IMR-90 (cell line): ENCODE results near the gene EEF1AKMT1. TPM values are rescaled to one million over a fixed set of nuclear protein-coding genes. Genes with fewer than 3 reads are reported as not detected.
A peak's percentile ranks its signal among the peaks of the same experiment; 100 is the strongest.

Experiments used
- ATAC-seq: fragments of 200-7000 bp; cut with Tn5 transposase; 2 replicates; pipeline ENCODE4 v1.9.1; 2020; ENCODE audit warnings: low read depth, mild to moderate bottlenecking, moderate library complexity
- BruUV-seq: library from RNA; stranded (reverse); fragments of 400-500 nt; replicated peaks from 2 replicates; lab custom pipeline; 2021; lab: Mats Ljungman, UMichigan
- CTCF ChIA-PET: fragments of 300-600 bp; formaldehyde crosslinking; extraction: SDS; loops from one replicate; lab custom pipeline; 2021; ENCODE audit warnings: antibody characterized with exemption; lab: Yijun Ruan, JAX
- POLR2A ChIA-PET: fragments of 300-600 bp; sonication (Branson Sonifier 250); formaldehyde crosslinking; loops from one replicate; lab custom pipeline; 2022; ENCODE audit warnings: antibody characterized with exemption; ENCODE audit not compliant: unreplicated experiment; lab: Charles Lee
- DNase-seq: peaks from one replicate; pipeline ENCODE4 v3.0.0; 2013
- H2AFZ ChIP-seq: replicated peaks from 2 replicates; pipeline ENCODE3; 2013; ENCODE audit warnings: low read length, mild to moderate bottlenecking; ENCODE audit not compliant: poor library complexity
- H2AK5ac ChIP-seq: 2 replicates; pipeline ENCODE4 v1.6.1; 2013; ENCODE audit warnings: low read depth, low read length, inconsistent platforms
- H2AK9ac ChIP-seq: replicated peaks from 2 replicates; pipeline ENCODE3; 2013; ENCODE audit warnings: mild to moderate bottlenecking, low read depth, low read length, moderate library complexity; ENCODE audit not compliant: poor library complexity
- H2BK120ac ChIP-seq: 2 replicates; pipeline ENCODE4 v1.6.1; 2013; ENCODE audit warnings: low read depth, low read length, inconsistent platforms
- H2BK15ac ChIP-seq: 3 replicates; pipeline ENCODE4 v1.6.1; 2013; ENCODE audit warnings: low read depth, low read length, inconsistent platforms
- H2BK20ac ChIP-seq: 2 replicates; pipeline ENCODE4 v1.6.1; 2013; ENCODE audit warnings: low read depth, mild to moderate bottlenecking, inconsistent platforms, low read length, moderate library complexity
- H2BK5ac ChIP-seq: 2 replicates; pipeline ENCODE4 v1.6.1; 2013; ENCODE audit warnings: mild to moderate bottlenecking, low read depth, low read length, inconsistent platforms; ENCODE audit not compliant: poor library complexity, severe bottlenecking
- H3K14ac ChIP-seq: replicated peaks from 2 replicates; pipeline ENCODE4 v1.6.1; 2013; ENCODE audit warnings: low read depth, low read length, inconsistent platforms
- H3K18ac ChIP-seq: 2 replicates; pipeline ENCODE4 v1.6.1; 2013; ENCODE audit warnings: low read depth, low read length, control low read depth
- H3K23ac ChIP-seq: 2 replicates; pipeline ENCODE4 v1.6.1; 2013; ENCODE audit warnings: low read depth, low read length, inconsistent platforms
- H3K27ac ChIP-seq: 2 replicates; pipeline ENCODE4 v1.5.1; 2013; ENCODE audit warnings: mild to moderate bottlenecking, control low read depth, low read length; ENCODE audit not compliant: insufficient read depth
- H3K27me3 ChIP-seq: 2 replicates; pipeline ENCODE4 v1.6.1; 2013; ENCODE audit warnings: low read length; ENCODE audit not compliant: control insufficient read depth, insufficient read depth
- H3K36me3 ChIP-seq: 2 replicates; pipeline ENCODE4 v1.6.1; 2013; ENCODE audit warnings: low read length, mixed read lengths; ENCODE audit not compliant: control insufficient read depth, insufficient read depth
- H3K4ac ChIP-seq: 2 replicates; pipeline ENCODE4 v1.6.1; 2013; ENCODE audit warnings: low read depth, low read length, inconsistent platforms
- H3K4me1 ChIP-seq: 2 replicates; pipeline ENCODE4 v1.6.1; 2013; ENCODE audit warnings: low read length, mixed read lengths; ENCODE audit not compliant: control insufficient read depth, insufficient read depth
- H3K4me2 ChIP-seq: 2 replicates; pipeline ENCODE4 v1.6.1; 2013; ENCODE audit warnings: low read depth, mild to moderate bottlenecking, control low read depth, low read length, moderate library complexity
- H3K4me3 ChIP-seq: 2 replicates; pipeline ENCODE4 v1.5.1; 2013; ENCODE audit warnings: low read depth, mild to moderate bottlenecking, control low read depth, low read length, moderate library complexity; ENCODE audit not compliant: insufficient read depth
- H3K56ac ChIP-seq: 2 replicates; pipeline ENCODE4 v1.6.1; 2013; ENCODE audit warnings: low read length, inconsistent platforms; ENCODE audit not compliant: insufficient read depth; ENCODE audit errors: extremely low read depth
- H3K79me1 ChIP-seq, 2 experiments: 2 replicates each; pipeline ENCODE4 v1.6.1; 2013; ENCODE audit warnings: low read length in 2 of 2, inconsistent platforms in 1 of 2, low read depth in 1 of 2
- H3K9ac ChIP-seq: 2 replicates; pipeline ENCODE4 v1.6.1; 2013; ENCODE audit warnings: low read depth, low read length, control low read depth
- H3K9me1 ChIP-seq: 2 replicates; pipeline ENCODE4 v1.6.1; 2013; ENCODE audit warnings: low read length, inconsistent platforms; ENCODE audit not compliant: insufficient read depth
- H3K9me3 ChIP-seq: 2 replicates; pipeline ENCODE4 v1.6.1; 2013; ENCODE audit warnings: low read length; ENCODE audit not compliant: control insufficient read depth, insufficient read depth
- H4K20me1 ChIP-seq: 2 replicates; pipeline ENCODE4 v1.6.1; 2013; ENCODE audit warnings: low read length, inconsistent platforms; ENCODE audit not compliant: insufficient read depth
- H4K5ac ChIP-seq: 2 replicates; pipeline ENCODE4 v1.6.1; 2013; ENCODE audit warnings: mild to moderate bottlenecking, low read depth, low read length, control low read depth
- H4K8ac ChIP-seq, 2 experiments: 2 replicates each; pipeline ENCODE4 v1.6.1; 2013; ENCODE audit warnings: low read depth in 2 of 2, low read length in 2 of 2, control low read depth in 1 of 2, inconsistent platforms in 1 of 2
- H4K91ac ChIP-seq: 2 replicates; pipeline ENCODE4 v1.6.1; 2013; ENCODE audit warnings: low read depth, low read length, inconsistent platforms; ENCODE audit not compliant: insufficient read depth
- BHLHE40 ChIP-seq: fragments of 150-350 bp; IDR thresholded peaks from 2 replicates; pipeline ENCODE4 v1.6.1; 2016; ENCODE audit warnings: mild to moderate bottlenecking, low read depth, low read length
- CEBPB ChIP-seq: IDR thresholded peaks from 2 replicates; pipeline ENCODE4 v1.6.1; 2012; ENCODE audit warnings: low read depth, low read length, improper control_type of control experiment
- CHD1 ChIP-seq: IDR thresholded peaks from 2 replicates; pipeline ENCODE4 v1.6.1; 2012; ENCODE audit warnings: low read depth, low read length, improper control_type of control experiment
- ELK1 ChIP-seq: fragments of 150-350 bp; IDR thresholded peaks from 2 replicates; pipeline ENCODE4 v1.6.1; 2016; ENCODE audit warnings: low read depth, mild to moderate bottlenecking, low read length, moderate library complexity, borderline replicate concordance
- FOS ChIP-seq: fragments of 150-350 bp; IDR thresholded peaks from 2 replicates; pipeline ENCODE4 v1.6.1; 2016; ENCODE audit warnings: low read depth, low read length
- MAFK ChIP-seq: IDR thresholded peaks from 2 replicates; pipeline ENCODE4 v1.6.1; 2012; ENCODE audit warnings: low read depth, low read length, improper control_type of control experiment
- MAZ ChIP-seq: IDR thresholded peaks from 2 replicates; pipeline ENCODE4 v1.6.1; 2012; ENCODE audit warnings: low read depth, mild to moderate bottlenecking, low read length, improper control_type of control experiment, moderate library complexity, borderline replicate concordance
- NFE2L2 ChIP-seq: fragments of 150-350 bp; IDR thresholded peaks from 2 replicates; pipeline ENCODE4 v1.6.1; 2016; ENCODE audit warnings: low read depth, mild to moderate bottlenecking, low read length
- POLR2A ChIP-seq: IDR thresholded peaks from 2 replicates; pipeline ENCODE4 v1.6.1; 2012; ENCODE audit warnings: mild to moderate bottlenecking, low read depth, low read length
- RAD21 ChIP-seq: IDR thresholded peaks from 2 replicates; pipeline ENCODE4 v1.6.1; 2012; ENCODE audit warnings: low read length, improper control_type of control experiment
- RCOR1 ChIP-seq: IDR thresholded peaks from 2 replicates; pipeline ENCODE4 v1.6.1; 2012; ENCODE audit warnings: mild to moderate bottlenecking, low read length, improper control_type of control experiment; ENCODE audit not compliant: insufficient replicate concordance
- RFX5 ChIP-seq: IDR thresholded peaks from 2 replicates; pipeline ENCODE4 v1.8.0; 2012; ENCODE audit warnings: low read depth, mild to moderate bottlenecking, low read length, moderate library complexity
- SMC3 ChIP-seq: fragments of 150-350 bp; IDR thresholded peaks from 2 replicates; pipeline ENCODE4 v1.6.1; 2016; ENCODE audit warnings: low read depth, mild to moderate bottlenecking, antibody characterized with exemption, low read length, moderate library complexity
- USF2 ChIP-seq: fragments of 150-350 bp; IDR thresholded peaks from 2 replicates; pipeline ENCODE4 v1.6.1; 2017; ENCODE audit warnings: mild to moderate bottlenecking, antibody characterized with exemption, low read length, low read depth
- WGBS, 2 experiments: methylation state at CpG; one replicate each; pipeline versions ENCODE4 v1.1.5 to v1.1.7; 2013; ENCODE audit warnings: missing lambda C conversion rate in 2 of 2; ENCODE audit not compliant: insufficient read length in 1 of 2; ENCODE audit errors: extremely low coverage in 2 of 2; 5-methylcytosine and 5-hydroxymethylcytosine counted together
- dilution Hi-C: fragments of 300-500 bp; cut with HindIII; formaldehyde crosslinking; loops from one replicate; pipeline ENCODE4 v1.14.3; 2018; ENCODE audit warnings: low sequenced_read_pairs; ENCODE audit not compliant: unreplicated experiment
- in situ Hi-C: fragments of 300-500 bp; cut with MboI; formaldehyde crosslinking; loops from 3 replicates; pipeline ENCODE4 v1.14.3; 2019; ENCODE audit warnings: low sequenced_read_pairs, inconsistent platforms, mixed read lengths
- intact Hi-C: fragments of 100-400 bp; cut with micrococcal nuclease; formaldehyde crosslinking; loops from 2 replicates; pipeline ENCODE4 v1.10.0; 2022
- polyA plus RNA-seq, 3 experiments: library from polyadenylated mRNA; depleted of rRNA; stranded (reverse); fragments of >200 nt; gene quantifications; 2 replicates each; pipeline ENCODE4 v1.2.3, GENCODE V29; 2012; ENCODE audit warnings: low replicate concordance in 1 of 3
- total RNA-seq: library from RNA; depleted of rRNA; stranded (reverse); fragments of >200 nt; gene quantifications from 2 replicates; pipeline ENCODE4 v1.2.3, GENCODE V29; 2012

EEF1AKMT1 gene
- total and polyA plus RNA-seq, 2 of the 4 experiments (the other 2 are of a cell fraction), result 10.0 to 10.6 TPM

GRCh38 chr13:20702915-20703779, 70.6 kb downstream of the EEF1AKMT1 start, which contains the start of gene IL17D:
IL17D (plus strand) TSS chr13:20703699; CDS start chr13:20704002, 303 bp downstream.
- no TSS peak for BruUV-seq
- in situ Hi-C loops (loop anchor here (10.0 to 25.0 kb wide), 2 partner anchors 198 to 516 kb away; partner anchors contain the start of gene GJB2), intact Hi-C loops (loop anchor here (1.0 to 5.0 kb wide), 3 partner anchors 91 to 521 kb away; no protein-coding TSS in a partner anchor), dilution Hi-C loops (no loop called here)
- Histone ChIP-seq H4K20me1 (no peaks in the 10 kb centered on the region), H3K27me3 (peaks cover 4% of the 10 kb centered on the region), H3K9me1 (peaks cover 7% of the 10 kb centered on the region; the same call in 1 of the 2 replicates), H3K4me2 (peak within 1 kb of the TSS; percentile 84), H2BK20ac (no peak within 1 kb of the TSS), H3K9me3 (no peaks in the 10 kb centered on the region), H3K14ac (peak within 1 kb of the TSS; percentile 44), H3K9ac (peak within 1 kb of the TSS; percentile 75), H3K79me1 (0 out of 4 replicates have a peak, but pooled peaks cover 0 to 5% of the 10 kb centered on the region in 2 experiments), H3K4ac (peak within 1 kb of the TSS; percentile 58), H3K23ac (peak within 1 kb of the TSS; percentile 74), H2BK5ac (no peak within 1 kb of the TSS), H3K56ac (no peak within 1 kb of the TSS), H3K4me3 (peak within 1 kb of the TSS; percentile 77), H3K27ac (peak within 1 kb of the TSS; percentile 42; the same call in 1 of the 2 replicates), H4K5ac (no peak within 1 kb of the TSS; the same call in 1 of the 2 replicates), H2AK5ac (no peak within 1 kb of the TSS; the same call in 1 of the 2 replicates), H4K8ac (peak within 1 kb of the TSS in 1 of 2 experiments; percentile 19; a peak in 1 of 4 replicates), H2BK120ac (peak within 1 kb of the TSS; percentile 14; the same call in 1 of the 2 replicates), H3K18ac (no peak within 1 kb of the TSS), H2AK9ac (peak within 1 kb of the TSS; percentile 68), H3K4me1 (peaks cover 4% of the 10 kb centered on the region; the same call in 1 of the 2 replicates), H2BK15ac (no peak within 1 kb of the TSS), H3K36me3 (no peaks in the 10 kb centered on the region), H2AFZ (peak within 1 kb of the TSS; percentile 98), H4K91ac (no peak within 1 kb of the TSS)
- WGBS, 2 experiments, result 1% methylated on average over 38 of the region's 94 CpGs; no CpG with 5 or more reads in 1 of the 2 experiments
- no peak for DNase-seq
- POLR2A ChIA-PET, result no interaction called here
- peak; percentile 48 for ATAC-seq
- CTCF ChIA-PET, result interaction anchor here (1.1 to 1.7 kb wide), 4 partner anchors 12 to 222 kb away, joined by 4 to 7 read pairs (median 4); no protein-coding TSS in a partner anchor
- TF ChIP-seq RCOR1 (no peak), MAZ (no peak), NFE2L2 (no peak), ELK1 (no peak), RAD21 (no peak), CEBPB (no peak), BHLHE40 (no peak), POLR2A (no peak), SMC3 (no peak), CHD1 (no peak), USF2 (no peak), FOS (no peak), RFX5 (no peak), MAFK (no peak)
